Measurements from ENCODE around the gene C2CD5.
"Not testable (repeated sequence)": the region's sequence is repeated elsewhere in the genome, so short reads cannot be mapped to it uniquely, and the experiment has no call there.

The C2CD5 gene

GRCh38 chr12:22536346-22536945 is 7.9 kb downstream of the C2CD5 start:
- no peak for DNase-seq

- no peak for DNase-seq
These were observed 8.9 kb downstream of the C2CD5 start for GRCh38 chr12:22535478-22535877.

- no peak for DNase-seq
These were observed 9.3 kb downstream of the C2CD5 start for GRCh38 chr12:22535038-22535437.

- DNase-seq: no peak
These were observed 11.2 kb downstream of the C2CD5 start for GRCh38 chr12:22533155-22533554.

GRCh38 chr12:22532317-22532716 is 12.0 kb downstream of the C2CD5 start:
- DNase-seq: no peak

- no peak for DNase-seq
These were observed 13.1 kb downstream of the C2CD5 start for GRCh38 chr12:22531205-22531604.

GRCh38 chr12:22529281-22530060 is 14.9 kb downstream of the C2CD5 start:
- DNase-seq: no peak

GRCh38 chr12:22527999-22528398 is 16.3 kb downstream of the C2CD5 start:
- no peak for DNase-seq

GRCh38 chr12:22526836-22527235 is 17.5 kb downstream of the C2CD5 start:
- DNase-seq: no peak

- no peak for DNase-seq
These were observed 18.9 kb downstream of the C2CD5 start for GRCh38 chr12:22525426-22525825.

- no peak for DNase-seq
These were observed 25.3 kb downstream of the C2CD5 start for GRCh38 chr12:22518998-22519397.

- DNase-seq: no peak
These were observed 26.2 kb downstream of the C2CD5 start for GRCh38 chr12:22518060-22518719.

- DNase-seq: no peak
These were observed 29.5 kb downstream of the C2CD5 start for GRCh38 chr12:22514875-22515274.

GRCh38 chr12:22505826-22506225 is 38.5 kb downstream of the C2CD5 start:
- no peak for DNase-seq

GRCh38 chr12:22500100-22500499 is 44.2 kb downstream of the C2CD5 start:
- DNase-seq: no peak

- no peak for DNase-seq
These were observed 44.9 kb downstream of the C2CD5 start for GRCh38 chr12:22499445-22499844.

- no peak for DNase-seq
These were observed 50.0 kb downstream of the C2CD5 start for GRCh38 chr12:22494319-22494718.

GRCh38 chr12:22491034-22491433 is 53.3 kb downstream of the C2CD5 start:
- no peak for DNase-seq

- no peak for DNase-seq
These were observed 55.9 kb downstream of the C2CD5 start for GRCh38 chr12:22488478-22488877.

- not testable (repeated sequence) for DNase-seq
These were observed 56.7 kb downstream of the C2CD5 start for GRCh38 chr12:22487683-22488082.

- no peak for DNase-seq
These were observed 62.7 kb downstream of the C2CD5 start for GRCh38 chr12:22481547-22482104.

GRCh38 chr12:22480814-22481213 is 63.5 kb downstream of the C2CD5 start:
- DNase-seq: not testable (repeated sequence)

GRCh38 chr12:22480016-22480415 is 64.3 kb downstream of the C2CD5 start:
- DNase-seq: no peak

GRCh38 chr12:22477894-22478287 is 66.5 kb downstream of the C2CD5 start:
- no peak for DNase-seq
